ENCODE measurements around the gene KAZALD1.

DNA sequence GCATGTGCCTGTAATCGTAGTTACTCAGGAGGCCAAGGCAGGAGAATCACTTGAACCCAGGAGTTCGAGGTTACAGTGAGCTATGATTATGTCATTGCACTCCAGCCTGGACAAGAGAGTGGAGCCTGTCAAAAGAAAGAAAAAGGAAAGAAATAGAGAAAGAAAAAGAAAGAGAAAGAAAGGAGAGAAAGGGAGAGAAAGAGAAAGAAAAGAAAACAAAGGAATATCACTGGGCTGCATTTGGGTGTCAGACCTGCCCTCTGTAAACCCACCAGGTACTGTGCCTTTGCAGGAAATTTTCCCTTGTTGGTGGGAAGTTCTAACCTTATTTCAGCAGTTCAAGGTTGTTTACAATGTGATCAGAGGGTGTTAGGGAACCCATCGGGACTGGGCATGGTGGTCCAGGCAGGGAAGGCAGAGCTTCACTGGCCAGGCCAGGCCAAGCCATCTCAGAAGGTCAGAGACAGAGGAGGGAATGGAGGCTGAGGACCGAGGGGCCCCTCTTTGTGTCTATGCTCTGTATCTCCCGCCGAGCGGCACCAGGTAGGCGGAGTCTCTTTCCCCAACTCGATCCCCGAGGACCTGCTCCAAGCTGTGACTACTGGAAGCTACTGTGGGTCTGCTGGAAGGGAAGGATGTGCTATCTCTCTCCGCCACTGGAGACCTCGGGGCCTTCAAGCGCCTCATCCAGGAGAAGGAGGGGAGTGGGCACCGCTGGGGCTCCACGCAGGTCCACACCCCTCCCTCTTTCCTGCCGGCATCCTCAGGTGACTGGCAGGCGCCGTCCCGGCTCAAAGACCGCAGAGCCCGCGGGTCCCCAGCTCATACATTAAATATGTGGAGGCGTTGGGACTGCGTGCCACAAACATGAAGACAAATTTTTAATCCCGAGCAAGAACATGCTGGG lies 15.2 kb upstream of the KAZALD1 start:
- TF ChIP-seq, protein P1, sequence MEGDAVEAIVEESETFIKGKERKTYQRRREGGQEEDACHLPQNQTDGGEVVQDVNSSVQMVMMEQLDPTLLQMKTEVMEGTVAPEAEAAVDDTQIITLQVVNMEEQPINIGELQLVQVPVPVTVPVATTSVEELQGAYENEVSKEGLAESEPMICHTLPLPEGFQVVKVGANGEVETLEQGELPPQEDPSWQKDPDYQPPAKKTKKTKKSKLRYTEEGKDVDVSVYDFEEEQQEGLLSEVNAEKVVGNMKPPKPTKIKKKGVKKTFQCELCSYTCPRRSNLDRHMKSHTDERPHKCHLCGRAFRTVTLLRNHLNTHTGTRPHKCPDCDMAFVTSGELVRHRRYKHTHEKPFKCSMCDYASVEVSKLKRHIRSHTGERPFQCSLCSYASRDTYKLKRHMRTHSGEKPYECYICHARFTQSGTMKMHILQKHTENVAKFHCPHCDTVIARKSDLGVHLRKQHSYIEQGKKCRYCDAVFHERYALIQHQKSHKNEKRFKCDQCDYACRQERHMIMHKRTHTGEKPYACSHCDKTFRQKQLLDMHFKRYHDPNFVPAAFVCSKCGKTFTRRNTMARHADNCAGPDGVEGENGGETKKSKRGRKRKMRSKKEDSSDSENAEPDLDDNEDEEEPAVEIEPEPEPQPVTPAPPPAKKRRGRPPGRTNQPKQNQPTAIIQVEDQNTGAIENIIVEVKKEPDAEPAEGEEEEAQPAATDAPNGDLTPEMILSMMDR (conservative IDR thresholded peaks at IDR 0.05; ENCODE audit: low read depth, low read length): no peak
- TF ChIP-seq EZH2phosphoT487 (IDR thresholded peaks at IDR 0.05; ENCODE audit: borderline replicate concordance, low read length): no peak
